Measurements from ENCODE around the gene HUWE1. TPM values are rescaled to one million over a fixed set of nuclear protein-coding genes. Genes with fewer than 3 reads are reported as not detected.

The HUWE1 gene
- total and polyA plus RNA-seq, 3 donors from 2014 or later = 131 to 260 (median 246) TPM

- no peak overlapping the region for H3K27ac ChIP-seq
- no peaks in the 10 kb centered on the region for H3K36me3 ChIP-seq (ENCODE audit: low read depth, missing control alignments)
- 100% methylated on average over 3 of the region's 3 CpGs for WGBS, 2 donors
- TF ChIP-seq POLR2A (IDR thresholded peaks at IDR 0.05) = no peak
- no peak for TF ChIP-seq CTCF (IDR thresholded peaks at IDR 0.05)
- H3K4me3 ChIP-seq = no peak overlapping the region
- H3K27me3 ChIP-seq = no peaks in the 10 kb centered on the region
- H3K4me1 ChIP-seq = no peaks in the 10 kb centered on the region
- intact Hi-C loops (cut with DNase I; ENCODE audit: low total_unique reads) = no loop called here
- DNase-seq = no peak
- no peaks in the 10 kb centered on the region for H3K9me3 ChIP-seq
Measured at GRCh38 chrX:53644751-53645150, 41.8 kb downstream of the HUWE1 start.

- intact Hi-C loops (cut with DNase I; ENCODE audit: low total_unique reads) = no loop called here
- Histone ChIP-seq H3K4me3 (no peak overlapping the region), H3K9me3 (no peaks in the 10 kb centered on the region), H3K27me3 (no peaks in the 10 kb centered on the region), H3K36me3 (ENCODE audit: low read depth, missing control alignments) (no peaks in the 10 kb centered on the region), H3K27ac (no peak overlapping the region), H3K4me1 (no peaks in the 10 kb centered on the region)
- 77 to 83% methylated on average over 2 of the region's 2 CpGs for WGBS, 2 donors
- DNase-seq = no peak
- no peak for TF ChIP-seq POLR2A (IDR thresholded peaks at IDR 0.05)
- TF ChIP-seq CTCF (IDR thresholded peaks at IDR 0.05) = no peak
Measured at GRCh38 chrX:53642337-53642736, 44.2 kb downstream of the HUWE1 start.

- no peak overlapping the region for H3K4me3 ChIP-seq
- DNase-seq = no peak
- no peaks in the 10 kb centered on the region for H3K9me3 ChIP-seq
- no peaks in the 10 kb centered on the region for H3K27me3 ChIP-seq
- TF ChIP-seq POLR2A (IDR thresholded peaks at IDR 0.05) (no peak), CTCF (IDR thresholded peaks at IDR 0.05) (no peak)
- no peaks in the 10 kb centered on the region for H3K4me1 ChIP-seq
- intact Hi-C loops (cut with DNase I; ENCODE audit: low total_unique reads) = no loop called here
- no peaks in the 10 kb centered on the region for H3K36me3 ChIP-seq (ENCODE audit: low read depth, missing control alignments)
- no peak overlapping the region for H3K27ac ChIP-seq
Measured at GRCh38 chrX:53639257-53639656, 47.3 kb downstream of the HUWE1 start.

GRCh38 chrX:53637479-53637878 is 49.0 kb downstream of the HUWE1 start:
- H3K4me1 ChIP-seq = no peaks in the 10 kb centered on the region
- no peak overlapping the region for H3K4me3 ChIP-seq
- TF ChIP-seq POLR2A (IDR thresholded peaks at IDR 0.05) (no peak), CTCF (IDR thresholded peaks at IDR 0.05) (no peak)
- no peak overlapping the region for H3K27ac ChIP-seq
- no peaks in the 10 kb centered on the region for H3K36me3 ChIP-seq (ENCODE audit: low read depth, missing control alignments)
- intact Hi-C loops (cut with DNase I; ENCODE audit: low total_unique reads) = no loop called here
- H3K9me3 ChIP-seq = no peaks in the 10 kb centered on the region
- no peak for DNase-seq
- 48 to 61% methylated on average over 2 of the region's 2 CpGs for WGBS, 2 donors
- no peaks in the 10 kb centered on the region for H3K27me3 ChIP-seq

- Histone ChIP-seq H3K36me3 (ENCODE audit: low read depth, missing control alignments) (no peaks in the 10 kb centered on the region), H3K27me3 (no peaks in the 10 kb centered on the region), H3K9me3 (no peaks in the 10 kb centered on the region), H3K27ac (no peak overlapping the region), H3K4me1 (no peaks in the 10 kb centered on the region), H3K4me3 (no peak overlapping the region)
- intact Hi-C loops (cut with DNase I; ENCODE audit: low total_unique reads) = no loop called here
- DNase-seq = no peak
- no peak for TF ChIP-seq CTCF (IDR thresholded peaks at IDR 0.05)
- no peak for TF ChIP-seq POLR2A (IDR thresholded peaks at IDR 0.05)
- WGBS, 2 donors = 85 to 93% methylated on average over 2 of the region's 2 CpGs
Measured at GRCh38 chrX:53631156-53631555, 55.4 kb downstream of the HUWE1 start.

Measured in testis (tissue), 3 donors.